GM04503 (cell line): ENCODE results near the gene DLL4.
A peak's percentile ranks its signal among the peaks of the same experiment; 100 is the strongest.

ENCODE experiments used
- DNase-seq: peaks from one replicate; pipeline ENCODE4 v3.0.0-alpha.2; 2012; ENCODE audit warnings: low read depth

The DLL4 gene

GRCh38 chr15:40928821-40929659 is at the start of gene DLL4:
DLL4 (plus strand) TSS chr15:40929340; CDS start chr15:40929669, 329 bp downstream.
- no peak for DNase-seq

GRCh38 chr15:40879609-40880008 is 49.5 kb upstream of the DLL4 start:
- DNase-seq: no peak

- DNase-seq: no peak
These were observed 47.8 kb upstream of the DLL4 start for GRCh38 chr15:40881351-40881750.

- DNase-seq: no peak
These were observed 42.6 kb upstream of the DLL4 start for GRCh38 chr15:40886586-40886985.

GRCh38 chr15:40889112-40889511 is 40.0 kb upstream of the DLL4 start:
- DNase-seq: no peak

- no peak for DNase-seq
These were observed 38.0 kb upstream of the DLL4 start for GRCh38 chr15:40891138-40891537.

- DNase-seq: no peak
These were observed 37.2 kb upstream of the DLL4 start for GRCh38 chr15:40891810-40892446.

GRCh38 chr15:40892447-40893012 is 36.6 kb upstream of the DLL4 start:
- DNase-seq: no peak

- DNase-seq: no peak
These were observed 36.0 kb upstream of the DLL4 start for GRCh38 chr15:40893019-40893670.

GRCh38 chr15:40893733-40894680 is 35.1 kb upstream of the DLL4 start, which contains the start of gene VPS18:
VPS18 (plus strand) TSS chr15:40894450; CDS start chr15:40894769, 319 bp downstream.
- peak; percentile 65 for DNase-seq

GRCh38 chr15:40894681-40895448 is 34.3 kb upstream of the DLL4 start:
- peak; percentile 43 for DNase-seq

GRCh38 chr15:40899536-40900207 is 29.5 kb upstream of the DLL4 start:
- DNase-seq: no peak

GRCh38 chr15:40900256-40901052 is 28.7 kb upstream of the DLL4 start:
- DNase-seq: no peak

GRCh38 chr15:40901053-40901443 is 28.1 kb upstream of the DLL4 start:
- no peak for DNase-seq

GRCh38 chr15:40902605-40903561 is 26.3 kb upstream of the DLL4 start:
- DNase-seq: no peak

GRCh38 chr15:40904552-40905201 is 24.5 kb upstream of the DLL4 start:
- no peak for DNase-seq
